BLaER1 treated with 17β-estradiol and CSF1 and Interleukin-3, amounts not matched to agents 10 nM and 100 nM (cell line): ENCODE data around the gene BLMH.

ENCODE experiments used
- H3K27ac ChIP-seq, 11 experiments: shearing (Covaris generic); formaldehyde crosslinking; 2 replicates each; pipeline ENCODE4 v1.8.1; 2022
- H3K27me3 ChIP-seq, 11 experiments: shearing (Covaris generic); formaldehyde crosslinking; 2 replicates each; pipeline ENCODE4 v1.8.1; 2022
- H3K36me3 ChIP-seq, 11 experiments: shearing (Covaris generic); formaldehyde crosslinking; 2 replicates each; pipeline ENCODE4 v1.8.1; 2022
- H3K4me1 ChIP-seq, 10 experiments: shearing (Covaris generic); formaldehyde crosslinking; 2 replicates each; pipeline ENCODE4 v1.8.1; 2022
- H3K4me2 ChIP-seq, 11 experiments: shearing (Covaris generic); formaldehyde crosslinking; 2 replicates each; pipeline ENCODE4 v1.8.1; 2022
- H3K4me3 ChIP-seq, 10 experiments: shearing (Covaris generic); formaldehyde crosslinking; 2 replicates each; pipeline ENCODE4 v1.8.1; 2022
- H3K9ac ChIP-seq, 11 experiments: shearing (Covaris generic); formaldehyde crosslinking; 2 replicates each; pipeline ENCODE4 v1.8.1; 2022
- H3K9me3 ChIP-seq, 11 experiments: shearing (Covaris generic); formaldehyde crosslinking; replicated peaks in 1 of 11; 2 replicates each; pipeline ENCODE4 v1.8.1; 2022
- H4K20me1 ChIP-seq, 11 experiments: shearing (Covaris generic); formaldehyde crosslinking; 2 replicates each; pipeline ENCODE4 v1.8.1; 2022
- Cebpa-rat ChIP-seq, 11 experiments: shearing (Covaris generic); IDR thresholded peaks; 2 replicates each; pipeline ENCODE4 v1.8.1; 2022

BLMH gene

GRCh38 chr17:30199600-30199999 is 92.1 kb downstream of the BLMH start:
- no peak overlapping the region for H3K27ac ChIP-seq
- H3K9me3 ChIP-seq, result no peaks in the 10 kb centered on the region
- no peak overlapping the region for H3K4me3 ChIP-seq
- no peak overlapping the region for H3K9ac ChIP-seq
- 0 out of 20 replicates have a peak, but pooled peaks cover 0 to 6% (median 0%) of the 10 kb centered on the region in 10 experiments for H3K4me1 ChIP-seq
- H3K4me2 ChIP-seq, result no peak overlapping the region
- TF ChIP-seq Cebpa-rat (IDR thresholded peaks at IDR 0.05), result no peak
- no peaks in the 10 kb centered on the region for H3K27me3 ChIP-seq
- H3K36me3 ChIP-seq, result no peaks in the 10 kb centered on the region
- H4K20me1 ChIP-seq, result no peaks in the 10 kb centered on the region
